HG03457 (cell line): Measurements from ENCODE around the gene GPA33.

Source experiments
- ATAC-seq: cut with Tn5 transposase; IDR thresholded peaks from one replicate; pipeline ENCODE4 v1.9.1; 2021; ENCODE audit warnings: moderate number of reproducible peaks; ENCODE audit not compliant: unreplicated experiment

GPA33 gene, protein sequence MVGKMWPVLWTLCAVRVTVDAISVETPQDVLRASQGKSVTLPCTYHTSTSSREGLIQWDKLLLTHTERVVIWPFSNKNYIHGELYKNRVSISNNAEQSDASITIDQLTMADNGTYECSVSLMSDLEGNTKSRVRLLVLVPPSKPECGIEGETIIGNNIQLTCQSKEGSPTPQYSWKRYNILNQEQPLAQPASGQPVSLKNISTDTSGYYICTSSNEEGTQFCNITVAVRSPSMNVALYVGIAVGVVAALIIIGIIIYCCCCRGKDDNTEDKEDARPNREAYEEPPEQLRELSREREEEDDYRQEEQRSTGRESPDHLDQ

DNA sequence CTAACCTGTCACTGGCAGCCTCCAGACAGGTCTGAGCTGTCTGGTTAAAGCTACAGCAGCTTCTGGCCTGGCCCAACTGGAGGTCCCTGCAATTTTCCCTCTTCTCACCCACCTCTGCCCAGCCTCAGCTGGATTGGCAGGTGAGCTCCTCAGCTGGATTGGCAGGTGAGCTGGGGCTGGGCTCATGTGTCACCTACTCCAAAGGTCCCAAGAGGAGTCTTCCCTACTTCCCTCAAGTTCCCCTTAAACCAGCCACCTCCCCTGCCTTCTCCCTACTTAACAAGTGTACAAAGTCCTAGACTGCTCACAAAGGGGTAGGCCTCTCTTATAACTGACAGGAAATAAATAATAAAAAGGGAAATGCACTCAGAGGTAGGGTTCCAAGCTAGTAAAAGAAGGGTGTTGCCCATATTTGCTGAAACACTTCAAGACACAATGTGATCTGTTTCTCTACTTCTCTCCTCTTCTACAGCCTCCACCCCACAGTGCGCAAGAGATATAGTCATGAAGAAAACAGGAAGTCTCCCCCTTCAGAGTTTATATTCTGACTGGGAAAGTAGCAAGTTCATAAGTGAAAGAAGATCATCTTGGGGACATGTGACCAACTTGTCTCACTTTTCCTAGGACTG is at the start of gene GPA33:
Gene GPA33, minus strand, starts transcription at position 64 of the 629 bp plus-strand sequence. CDS start 90 bp downstream, outside the sequence.
- no peak for ATAC-seq

DNA sequence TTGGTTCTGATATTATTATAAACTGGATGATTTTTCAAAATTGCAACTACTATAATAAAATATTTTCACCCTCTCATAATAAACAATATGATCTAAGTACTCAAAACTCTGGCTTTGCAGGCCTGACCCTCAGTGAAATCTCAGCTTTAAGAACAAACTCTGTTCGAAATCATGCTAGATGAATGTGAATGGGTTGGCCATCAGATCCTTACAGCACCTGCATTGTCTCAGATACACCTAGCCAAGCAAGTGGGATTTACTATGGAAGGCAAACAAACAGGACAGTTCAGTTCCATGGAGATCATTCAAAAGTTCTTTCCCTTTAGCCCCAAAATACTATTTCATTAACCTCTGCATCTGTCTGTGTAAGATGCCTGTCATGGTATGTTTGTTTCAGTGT is 48.5 kb upstream of the GPA33 start:
- ATAC-seq = no peak

DNA sequence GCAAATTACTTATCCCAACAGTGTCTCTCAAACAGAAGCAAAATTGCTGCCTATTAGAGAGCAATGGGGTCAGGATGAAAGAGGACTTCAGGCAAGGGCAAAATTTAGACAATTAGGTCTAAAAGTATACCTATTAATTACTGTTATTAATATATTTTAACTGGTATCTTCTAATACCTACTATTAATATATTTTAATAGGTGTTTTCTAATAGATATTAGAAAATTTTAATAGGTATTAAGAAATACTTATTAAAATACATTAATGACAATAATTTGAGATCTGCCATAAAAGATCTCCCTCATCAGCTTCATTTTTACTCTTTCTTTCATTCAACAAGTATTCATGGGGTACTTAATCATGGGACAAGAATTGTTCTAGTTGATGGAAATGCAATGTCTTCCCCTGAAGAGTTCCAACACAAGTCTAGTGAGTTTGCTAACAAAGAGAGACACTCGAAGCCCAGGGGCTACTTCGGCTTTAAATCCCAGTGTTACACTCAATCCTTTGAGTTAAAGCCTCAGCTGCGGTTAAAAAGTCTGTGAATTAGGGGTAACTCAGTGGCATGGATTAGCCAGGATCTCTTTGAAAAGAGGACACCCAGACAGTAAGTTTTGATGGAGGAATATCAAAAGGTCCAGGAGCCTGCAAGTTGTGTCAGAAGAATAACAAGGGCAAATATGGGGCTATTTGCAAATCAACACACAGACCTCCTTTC is 47.8 kb upstream of the GPA33 start:
- ATAC-seq = no peak

DNA sequence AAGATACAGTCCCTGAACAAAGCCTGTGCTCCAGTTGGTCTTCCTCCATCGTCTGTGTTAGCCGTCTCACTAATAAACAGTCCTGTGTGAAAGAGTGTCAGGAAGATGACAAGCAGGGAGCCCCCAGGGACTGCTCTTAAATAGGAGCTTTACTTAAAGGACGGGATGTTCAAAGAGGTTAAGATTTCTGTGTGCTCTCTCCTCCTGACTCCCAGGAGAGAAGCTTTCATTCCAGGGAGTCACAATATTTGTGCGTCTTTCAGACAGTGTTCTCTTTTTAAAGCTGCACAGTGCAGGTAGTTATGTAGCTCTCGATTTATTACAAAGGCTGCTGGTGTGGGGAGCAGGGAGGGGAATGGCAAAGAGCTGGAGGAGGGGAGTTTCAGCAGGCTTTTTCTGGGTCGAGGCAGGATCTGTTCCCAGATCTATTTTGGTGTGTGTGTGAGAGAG is 47.2 kb upstream of the GPA33 start:
- ATAC-seq = no peak

DNA sequence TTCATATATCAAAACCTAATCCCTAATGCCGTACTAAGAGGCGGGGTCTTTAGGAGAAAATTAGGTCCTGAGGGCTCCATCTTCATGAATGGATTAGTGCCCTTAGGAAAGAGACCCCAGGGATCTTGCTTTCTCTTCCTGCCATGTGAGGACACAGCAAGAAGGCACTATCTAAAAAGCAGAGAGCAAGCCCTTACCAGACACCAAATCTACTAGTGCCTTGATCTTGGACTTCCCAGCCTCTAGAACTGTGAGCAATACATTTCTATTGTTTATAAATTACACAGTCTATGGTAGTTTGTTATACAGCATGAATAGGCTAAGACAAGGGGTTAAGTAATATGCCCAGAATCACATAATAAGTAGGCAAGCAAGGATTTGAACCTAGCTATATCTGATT is 46.6 kb upstream of the GPA33 start:
- ATAC-seq = no peak

DNA sequence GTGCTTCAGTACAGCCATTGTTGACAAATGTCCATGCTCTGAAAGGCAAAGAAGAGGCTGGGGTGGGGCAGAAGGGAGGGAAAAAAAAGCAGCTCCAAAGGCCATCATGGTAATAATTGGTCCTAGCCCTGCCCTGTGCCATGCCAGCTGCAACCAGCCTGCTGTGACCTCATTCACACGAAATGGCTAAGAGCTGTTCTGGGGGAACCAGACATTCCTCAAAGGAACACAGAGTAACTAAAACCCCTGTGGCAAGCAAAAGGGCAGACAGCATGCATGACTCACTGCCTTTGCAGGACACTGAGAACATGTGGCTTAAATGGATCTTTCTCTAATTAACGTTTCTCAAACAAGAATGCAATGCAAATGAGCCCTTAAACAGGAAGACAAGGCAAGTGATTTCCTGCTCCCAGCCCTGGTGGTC is 46.0 kb upstream of the GPA33 start:
- ATAC-seq = no peak

DNA sequence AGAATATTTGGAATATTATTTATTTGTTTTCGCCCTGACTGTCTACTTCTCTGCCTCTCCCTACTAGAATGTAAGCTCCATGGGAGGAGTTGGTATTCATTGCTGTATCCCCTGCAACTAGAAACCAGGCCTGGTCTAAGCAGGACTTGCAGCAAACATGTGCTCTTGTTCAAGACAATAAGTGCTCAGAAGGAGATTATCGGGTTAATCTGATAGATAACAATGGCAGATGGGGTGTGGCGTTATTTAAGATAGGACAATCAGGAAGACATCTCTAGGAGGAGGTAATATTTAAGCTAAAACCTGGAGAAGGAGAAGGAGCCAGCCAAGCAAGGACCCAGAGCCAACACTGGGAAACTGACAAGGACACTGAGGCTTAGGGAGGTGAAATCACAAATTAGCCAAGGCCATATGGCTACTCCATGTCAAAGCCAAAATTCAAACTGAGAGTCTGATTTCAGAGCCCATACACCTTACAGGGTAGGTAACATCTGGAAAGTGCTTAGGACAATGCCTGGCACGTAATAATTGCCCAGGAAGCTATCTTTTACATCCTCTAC is 45.2 kb upstream of the GPA33 start:
- ATAC-seq = no peak

DNA sequence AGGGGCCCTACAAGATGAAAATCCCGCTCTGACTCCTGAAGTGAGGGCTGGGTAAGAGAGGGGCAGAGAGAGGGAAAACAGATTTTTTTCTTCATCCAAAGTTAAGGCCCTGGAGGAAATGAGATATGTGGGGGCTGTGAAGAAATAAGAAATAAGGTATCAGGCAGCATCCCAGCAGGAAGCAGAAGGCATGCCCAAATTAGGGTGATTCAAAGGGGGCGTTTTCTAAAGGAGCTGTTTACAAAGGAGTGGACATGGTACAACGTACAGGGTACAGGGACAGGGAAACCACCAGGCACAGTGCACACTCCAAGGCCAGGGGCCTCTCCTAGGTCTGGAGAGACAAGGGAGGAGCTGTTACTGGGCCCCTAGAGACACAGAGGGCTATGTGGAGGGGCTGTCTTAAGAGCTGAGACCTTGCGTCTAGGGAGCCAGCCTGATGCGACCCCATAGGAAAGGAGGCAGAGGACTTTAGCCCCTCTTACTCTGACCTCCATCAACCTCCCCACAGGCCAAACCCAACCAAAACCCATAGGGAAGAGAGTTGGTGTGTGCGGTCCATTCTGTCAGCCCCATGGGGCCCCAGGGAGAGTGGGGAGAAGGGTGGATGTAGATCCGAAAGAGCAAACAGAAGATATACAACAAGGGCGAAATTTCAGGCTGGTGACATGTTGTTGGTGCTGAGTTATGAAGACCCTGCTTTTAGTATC is 42.3 kb upstream of the GPA33 start:
- no peak for ATAC-seq

DNA sequence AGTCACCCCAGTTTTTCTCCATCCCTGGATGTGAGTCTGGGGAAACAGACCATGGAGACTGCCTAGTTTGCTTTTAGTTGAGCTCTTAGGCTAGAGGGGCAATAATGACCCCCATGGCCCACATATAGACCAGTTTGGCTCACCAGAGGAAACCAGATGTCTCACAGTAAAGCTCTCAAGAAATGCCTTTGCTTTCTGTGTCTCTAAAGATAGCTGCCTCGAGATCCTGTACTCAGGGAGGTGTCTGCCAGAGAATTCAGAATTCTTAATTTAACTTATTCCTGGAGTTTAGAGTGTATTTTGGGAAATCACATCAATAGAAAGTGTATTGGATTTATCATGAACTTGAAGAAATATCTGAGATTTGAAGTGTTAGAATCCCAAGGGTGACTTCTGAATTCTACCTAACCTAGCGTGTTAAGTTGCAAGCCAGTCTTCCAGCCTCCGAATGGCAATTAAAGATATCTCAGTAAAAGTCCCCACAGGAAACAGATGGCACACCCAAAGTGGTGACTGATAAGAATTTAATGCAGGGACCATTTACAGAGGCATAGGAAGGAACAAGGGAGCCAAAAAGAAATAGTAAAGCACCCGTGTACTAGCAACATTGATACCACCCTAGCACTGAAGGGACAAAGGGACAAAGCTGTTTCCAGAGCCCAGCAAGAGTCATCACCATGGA is 40.8 kb upstream of the GPA33 start:
- ATAC-seq = no peak

DNA sequence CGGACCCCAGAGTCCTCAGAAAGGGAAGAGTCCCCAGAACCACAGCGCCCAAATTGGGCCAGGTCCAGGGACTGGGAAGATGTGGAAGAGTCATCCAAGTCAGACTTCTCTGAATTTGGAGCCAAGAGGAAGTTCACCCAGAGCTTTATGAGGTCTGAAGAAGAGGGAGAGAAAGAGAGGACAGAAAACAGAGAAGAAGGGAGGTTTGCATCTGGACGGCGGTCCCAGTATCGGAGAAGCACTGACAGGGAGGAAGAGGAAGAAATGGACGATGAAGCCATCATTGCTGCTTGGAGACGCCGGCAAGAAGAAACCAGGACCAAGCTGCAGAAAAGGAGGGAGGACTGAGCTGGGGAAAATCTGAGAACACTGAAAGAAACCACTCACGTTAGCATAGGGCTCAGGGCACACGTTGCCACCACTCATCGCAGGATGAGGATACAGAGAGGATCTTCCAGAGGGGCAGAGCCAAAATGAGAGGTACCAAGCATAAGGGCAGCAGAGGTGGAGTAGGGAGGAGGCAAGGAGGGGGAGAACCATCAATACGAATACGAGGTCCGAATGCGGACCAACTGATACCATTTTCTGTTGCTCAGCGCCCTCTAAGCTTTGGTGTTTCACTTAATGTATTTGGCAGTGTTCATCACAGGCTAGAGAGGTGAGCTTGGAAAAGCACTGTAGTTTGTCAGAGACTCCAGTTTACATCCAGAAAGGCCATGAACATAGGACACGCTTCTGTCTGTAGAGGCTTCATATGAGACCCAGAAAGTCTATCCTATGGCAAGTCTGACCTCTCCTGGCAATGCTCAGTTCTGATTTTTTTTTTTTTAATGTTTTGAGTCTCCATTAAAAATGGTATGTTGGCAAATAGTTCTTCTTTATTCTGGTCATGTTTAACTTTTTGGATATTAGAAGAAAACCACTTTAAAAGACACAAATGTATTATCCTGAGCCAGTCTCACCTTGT is 38.4 kb upstream of the GPA33 start:
- ATAC-seq = no peak

DNA sequence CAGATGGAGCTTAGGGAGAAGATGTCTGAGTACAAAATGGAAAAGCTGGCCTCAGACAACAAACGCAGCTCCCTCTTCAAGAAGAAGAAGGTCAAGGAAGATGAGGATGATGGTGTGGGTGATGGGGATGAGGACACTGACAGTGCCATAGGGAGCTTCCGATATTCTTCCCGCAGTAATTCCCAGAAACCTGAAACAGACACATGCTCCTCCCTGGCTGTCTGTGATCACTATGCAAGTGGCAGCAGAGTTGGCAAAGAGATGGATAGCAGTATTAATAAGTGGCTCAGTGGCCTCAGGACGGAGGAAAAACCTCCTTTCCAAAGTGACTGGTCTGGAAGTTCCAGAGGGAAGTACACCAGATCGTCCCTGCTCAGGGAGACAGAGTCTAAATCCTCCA is 37.5 kb upstream of the GPA33 start:
- no peak for ATAC-seq

DNA sequence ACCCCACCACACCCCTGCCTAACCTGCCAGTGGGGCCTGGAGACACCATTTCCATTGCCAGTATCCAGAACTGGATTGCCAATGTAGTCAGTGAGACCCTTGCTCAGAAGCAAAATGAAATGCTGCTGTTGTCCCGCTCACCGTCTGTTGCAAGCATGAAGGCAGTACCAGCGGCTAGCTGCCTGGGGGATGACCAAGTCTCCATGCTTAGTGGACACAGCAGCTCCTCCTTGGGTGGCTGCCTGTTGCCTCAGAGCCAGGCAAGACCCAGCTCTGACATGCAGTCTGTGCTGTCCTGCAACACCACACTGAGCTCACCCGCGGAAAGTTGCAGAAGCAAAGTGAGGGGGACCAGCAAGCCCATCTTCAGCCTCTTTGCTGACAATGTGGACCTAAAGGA is 37.1 kb upstream of the GPA33 start:
- ATAC-seq = no peak

DNA sequence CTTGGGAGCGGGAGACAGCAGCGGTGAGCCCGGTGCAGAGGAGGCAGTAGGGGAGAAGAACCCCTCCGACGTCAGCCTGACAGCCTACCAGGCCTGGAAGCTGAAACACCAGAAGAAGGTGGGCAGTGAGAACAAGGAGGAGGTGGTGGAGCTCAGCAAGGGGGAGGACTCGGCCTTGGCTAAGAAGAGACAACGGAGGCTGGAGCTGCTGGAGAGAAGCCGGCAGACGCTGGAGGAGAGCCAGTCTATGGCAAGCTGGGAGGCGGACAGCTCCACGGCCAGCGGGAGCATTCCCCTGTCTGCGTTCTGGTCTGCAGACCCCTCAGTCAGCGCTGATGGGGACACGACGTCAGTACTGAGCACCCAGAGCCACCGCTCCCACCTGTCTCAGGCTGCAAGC is 36.6 kb upstream of the GPA33 start:
- no peak for ATAC-seq

DNA sequence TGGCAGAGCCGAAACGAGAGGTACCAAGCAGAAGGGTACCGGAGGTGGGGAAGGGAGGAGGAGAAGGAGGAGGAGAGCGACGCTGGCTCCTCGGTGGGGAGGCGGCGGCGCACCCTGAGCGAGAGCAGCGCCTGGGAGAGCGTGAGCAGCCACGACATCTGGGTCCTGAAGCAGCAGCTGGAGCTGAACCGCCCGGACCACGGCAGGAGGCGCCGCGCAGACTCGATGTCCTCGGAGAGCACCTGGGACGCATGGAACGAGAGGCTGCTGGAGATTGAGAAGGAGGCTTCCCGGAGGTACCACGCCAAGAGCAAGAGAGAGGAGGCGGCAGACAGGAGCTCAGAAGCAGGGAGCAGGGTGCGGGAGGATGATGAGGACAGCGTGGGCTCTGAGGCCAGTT is 36.1 kb upstream of the GPA33 start:
- ATAC-seq = no peak

DNA sequence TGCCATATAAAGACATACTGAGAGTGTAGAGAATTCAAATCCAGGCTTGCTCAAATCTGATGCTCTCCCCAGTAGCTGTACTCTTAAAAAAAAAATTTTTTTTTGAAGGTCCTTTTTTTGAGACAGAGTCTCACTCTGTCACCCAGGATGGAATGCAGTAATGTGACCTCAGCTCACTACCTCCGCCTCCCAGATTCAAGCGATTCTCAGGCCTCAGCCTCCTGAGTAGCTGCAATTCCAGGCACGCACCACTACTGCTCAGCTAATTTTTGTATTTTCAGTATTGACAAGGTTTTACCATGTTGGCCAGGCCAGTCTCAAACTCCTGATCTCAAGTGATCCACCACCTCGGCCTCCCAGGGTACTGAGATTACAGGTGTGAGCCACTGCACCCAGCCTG is 32.4 kb upstream of the GPA33 start:
- ATAC-seq = no peak

DNA sequence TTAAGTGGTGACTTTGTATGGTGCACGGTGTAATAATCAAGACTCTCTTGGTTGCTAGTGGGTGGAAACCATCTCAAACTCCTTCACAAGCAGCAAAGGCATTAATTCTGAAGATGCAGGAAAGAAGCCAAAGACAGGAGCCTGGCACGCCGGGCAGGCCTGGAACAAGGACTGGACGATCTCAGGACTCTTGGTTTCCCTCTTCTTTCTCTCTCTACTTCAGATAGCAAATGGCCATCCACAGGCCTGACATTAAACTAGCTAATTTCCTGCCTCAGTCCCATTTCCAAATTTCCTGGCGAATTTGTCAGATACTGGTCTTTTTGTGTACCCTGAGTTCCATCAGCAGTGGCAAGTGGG is 31.9 kb upstream of the GPA33 start:
- ATAC-seq = no peak

DNA sequence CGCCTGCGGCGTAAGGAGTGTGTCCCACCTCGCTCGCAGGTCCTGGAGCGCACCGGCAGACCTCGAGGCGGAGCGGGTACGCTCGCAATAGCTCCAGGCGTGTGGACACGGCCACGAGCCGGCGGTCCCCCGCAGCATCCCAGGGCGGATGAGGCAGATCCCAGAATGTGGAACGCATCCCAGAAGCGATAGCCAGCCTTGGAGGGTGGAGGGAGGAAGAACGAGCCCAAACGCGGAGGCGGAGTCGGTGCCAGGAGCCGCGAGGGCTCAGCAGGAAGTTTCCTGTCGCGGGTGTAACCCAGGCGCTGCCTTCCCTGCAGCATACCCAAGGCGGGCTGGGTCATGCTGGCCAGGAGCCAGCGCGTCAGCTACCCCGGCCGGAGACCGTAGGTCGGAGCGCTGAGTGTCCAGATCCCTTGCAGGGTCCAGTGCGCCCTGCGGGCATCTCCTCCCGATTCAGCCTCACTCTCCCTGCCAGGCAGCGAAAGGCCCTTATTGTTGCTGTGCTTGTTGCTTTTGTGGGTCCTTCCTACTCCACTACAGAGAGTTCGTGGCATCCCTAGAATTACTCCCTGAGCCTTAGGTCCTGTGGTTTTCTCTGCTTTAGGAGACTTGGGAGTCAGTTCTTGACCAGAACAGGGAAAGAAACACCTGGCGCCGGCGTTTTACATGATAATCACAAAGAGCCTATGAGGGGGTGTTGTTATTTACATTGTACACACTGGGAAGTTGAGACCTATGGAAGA is 31.4 kb upstream of the GPA33 start:
- ATAC-seq = no peak

DNA sequence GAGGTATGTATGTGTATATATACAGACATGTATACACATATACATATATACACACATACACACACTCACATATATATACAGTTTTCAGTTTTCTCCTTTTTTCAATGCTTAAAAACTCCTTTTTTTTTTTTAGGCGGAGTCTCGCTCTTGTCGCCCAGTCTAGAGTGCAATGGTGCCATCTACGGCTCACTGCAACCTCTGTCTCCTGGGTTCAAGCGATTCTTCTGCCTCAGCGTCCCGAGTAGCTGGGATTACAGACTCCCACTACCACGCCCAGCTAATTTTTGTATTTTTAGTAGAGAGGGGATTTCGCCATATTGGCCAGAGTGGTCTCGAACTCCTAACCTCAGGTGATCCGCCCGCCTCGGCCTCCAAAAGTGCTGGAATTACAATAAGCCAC is 30.7 kb upstream of the GPA33 start:
- no peak for ATAC-seq

DNA sequence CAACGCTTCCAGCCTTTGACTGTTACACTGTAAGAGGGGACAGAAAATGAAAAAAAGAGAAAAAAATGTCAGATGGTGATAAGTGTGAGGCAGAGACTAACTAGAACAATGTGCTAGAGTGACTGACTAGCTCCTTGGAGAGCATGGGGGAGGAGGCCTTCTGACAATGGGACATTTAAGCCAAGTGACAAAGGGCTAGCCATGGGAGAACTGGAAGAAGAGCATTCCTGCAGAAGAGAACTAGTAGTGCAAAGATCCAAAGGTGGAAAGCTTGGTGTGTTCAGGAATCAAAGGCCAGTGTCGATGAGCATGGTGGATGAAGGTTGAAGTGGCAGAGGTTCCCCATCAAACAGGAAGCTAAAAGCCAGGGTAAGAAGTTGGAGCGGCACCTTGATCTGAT is 29.5 kb upstream of the GPA33 start:
- ATAC-seq = no peak
